Measurements from ENCODE around the gene TACC2.

DNA sequence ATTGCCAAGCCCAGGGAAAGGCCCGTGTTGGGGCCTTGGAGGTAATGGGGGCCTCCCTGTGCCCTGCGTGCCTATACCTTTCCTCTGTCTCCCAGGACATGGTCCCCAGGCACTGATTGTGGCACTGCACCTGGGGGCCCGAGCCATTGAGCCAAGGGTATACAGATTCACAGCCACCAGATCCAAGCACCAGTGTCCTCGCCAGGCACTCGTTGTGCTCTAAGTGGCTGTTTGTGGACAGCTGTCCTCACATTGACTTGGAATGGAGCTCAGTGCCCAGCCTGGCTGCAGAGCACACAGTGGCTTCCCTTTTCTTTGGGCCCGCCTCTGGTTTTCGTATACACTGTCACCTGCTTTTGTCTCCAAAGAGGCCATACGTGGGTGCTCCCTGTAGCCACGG lies 210.1 kb downstream of the TACC2 start:
- TF ChIP-seq, protein P1, sequence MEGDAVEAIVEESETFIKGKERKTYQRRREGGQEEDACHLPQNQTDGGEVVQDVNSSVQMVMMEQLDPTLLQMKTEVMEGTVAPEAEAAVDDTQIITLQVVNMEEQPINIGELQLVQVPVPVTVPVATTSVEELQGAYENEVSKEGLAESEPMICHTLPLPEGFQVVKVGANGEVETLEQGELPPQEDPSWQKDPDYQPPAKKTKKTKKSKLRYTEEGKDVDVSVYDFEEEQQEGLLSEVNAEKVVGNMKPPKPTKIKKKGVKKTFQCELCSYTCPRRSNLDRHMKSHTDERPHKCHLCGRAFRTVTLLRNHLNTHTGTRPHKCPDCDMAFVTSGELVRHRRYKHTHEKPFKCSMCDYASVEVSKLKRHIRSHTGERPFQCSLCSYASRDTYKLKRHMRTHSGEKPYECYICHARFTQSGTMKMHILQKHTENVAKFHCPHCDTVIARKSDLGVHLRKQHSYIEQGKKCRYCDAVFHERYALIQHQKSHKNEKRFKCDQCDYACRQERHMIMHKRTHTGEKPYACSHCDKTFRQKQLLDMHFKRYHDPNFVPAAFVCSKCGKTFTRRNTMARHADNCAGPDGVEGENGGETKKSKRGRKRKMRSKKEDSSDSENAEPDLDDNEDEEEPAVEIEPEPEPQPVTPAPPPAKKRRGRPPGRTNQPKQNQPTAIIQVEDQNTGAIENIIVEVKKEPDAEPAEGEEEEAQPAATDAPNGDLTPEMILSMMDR (IDR thresholded peaks at IDR 0.05; ENCODE audit: extremely low read depth in 1 of 2, insufficient read depth in 1 of 2, low read depth in 1 of 2, low read length in 2 of 2) = no peak
- TF ChIP-seq POLR2A (IDR thresholded peaks at IDR 0.05; ENCODE audit: low read depth, low read length) (no peak), EZH2 (IDR thresholded peaks at IDR 0.05; ENCODE audit: borderline replicate concordance, low read depth, low read length, severe bottlenecking) (no peak), POLR2AphosphoS5 (IDR thresholded peaks at IDR 0.05; ENCODE audit: insufficient read depth, low read depth, low read length) (no peak), MAX (IDR thresholded peaks at IDR 0.05; ENCODE audit: insufficient read depth, insufficient read length) (no peak), FOS (IDR thresholded peaks at IDR 0.05; ENCODE audit: borderline replicate concordance, insufficient read depth, low read length) (no peak)
